HG03196 (cell line): ENCODE measurements around the gene OR51G1.
"Not testable (repeated sequence)": the region's sequence is repeated elsewhere in the genome, so short reads cannot be mapped to it uniquely, and the experiment has no call there.

ENCODE experiments used
- ATAC-seq: cut with Tn5 transposase; IDR thresholded peaks from one replicate; pipeline ENCODE4 v1.9.1; 2021; ENCODE audit not compliant: unreplicated experiment

Gene OR51G1

GRCh38 chr11:4924239-4924638 lies at the start of gene OR51G1:
Gene OR51G1 (minus strand): TSS chr11:4924339. CDS start chr11:4924339, 0 bp downstream.
- no peak for ATAC-seq

GRCh38 chr11:4962816-4963215 lies 38.7 kb upstream of the OR51G1 start:
- ATAC-seq, result no peak

GRCh38 chr11:4960877-4961276 lies 36.7 kb upstream of the OR51G1 start:
- no peak for ATAC-seq

- ATAC-seq, result no peak
Measured at GRCh38 chr11:4957396-4957795, 33.3 kb upstream of the OR51G1 start.

GRCh38 chr11:4955613-4956012 lies 31.5 kb upstream of the OR51G1 start, which contains the start of gene OR51A2:
Gene OR51A2 (minus strand): TSS chr11:4955713. CDS start chr11:4955713, 0 bp downstream.
- not testable (repeated sequence) for ATAC-seq

- no peak for ATAC-seq
Measured at GRCh38 chr11:4947505-4947904, 23.4 kb upstream of the OR51G1 start, which contains the start of gene OR51A4. Gene OR51A4 (minus strand): TSS chr11:4947605. CDS start chr11:4947100, 505 bp downstream.

- no peak for ATAC-seq
Measured at GRCh38 chr11:4936745-4937144, 12.6 kb upstream of the OR51G1 start.

GRCh38 chr11:4932751-4933150 lies 8.6 kb upstream of the OR51G1 start:
- no peak for ATAC-seq

- no peak for ATAC-seq
Measured at GRCh38 chr11:4926608-4927007, 2.5 kb upstream of the OR51G1 start.

GRCh38 chr11:4922304-4922703 lies 1.8 kb downstream of the OR51G1 start:
- no peak for ATAC-seq

- no peak for ATAC-seq
Measured at GRCh38 chr11:4921796-4922195, 2.3 kb downstream of the OR51G1 start.

- no peak for ATAC-seq
Measured at GRCh38 chr11:4919250-4919649, 4.9 kb downstream of the OR51G1 start, which contains the start of gene OR51G2. Gene OR51G2 (minus strand): TSS chr11:4919350. CDS start chr11:4915663, 3,687 bp downstream.

- ATAC-seq, result no peak
Measured at GRCh38 chr11:4916581-4916980, 7.6 kb downstream of the OR51G1 start.

- ATAC-seq, result no peak
Measured at GRCh38 chr11:4903484-4903883, 20.7 kb downstream of the OR51G1 start, which contains the start of gene OR51A7. Gene OR51A7 (plus strand): TSS chr11:4903783. CDS start chr11:4907370, 3,587 bp downstream.

GRCh38 chr11:4891996-4892640 lies 32.0 kb downstream of the OR51G1 start:
- ATAC-seq, result no peak

- no peak for ATAC-seq
Measured at GRCh38 chr11:4890279-4890678, 33.9 kb downstream of the OR51G1 start.

GRCh38 chr11:4887591-4887990 lies 36.5 kb downstream of the OR51G1 start:
- no peak for ATAC-seq

- ATAC-seq, result no peak
Measured at GRCh38 chr11:4886186-4886585, 38.0 kb downstream of the OR51G1 start.

- no peak for ATAC-seq
Measured at GRCh38 chr11:4884361-4884760, 39.8 kb downstream of the OR51G1 start.

- no peak for ATAC-seq
Measured at GRCh38 chr11:4882543-4882942, 41.6 kb downstream of the OR51G1 start.

GRCh38 chr11:4881860-4882500 lies 42.2 kb downstream of the OR51G1 start, which contains the start of gene OR51T1:
Gene OR51T1 (plus strand): TSS chr11:4881900. CDS start chr11:4881900, 0 bp downstream.
- ATAC-seq, result no peak

GRCh38 chr11:4881188-4881587 lies 43.0 kb downstream of the OR51G1 start:
- ATAC-seq, result no peak
